Measurements from ENCODE around the gene PSMB10.

DNA sequence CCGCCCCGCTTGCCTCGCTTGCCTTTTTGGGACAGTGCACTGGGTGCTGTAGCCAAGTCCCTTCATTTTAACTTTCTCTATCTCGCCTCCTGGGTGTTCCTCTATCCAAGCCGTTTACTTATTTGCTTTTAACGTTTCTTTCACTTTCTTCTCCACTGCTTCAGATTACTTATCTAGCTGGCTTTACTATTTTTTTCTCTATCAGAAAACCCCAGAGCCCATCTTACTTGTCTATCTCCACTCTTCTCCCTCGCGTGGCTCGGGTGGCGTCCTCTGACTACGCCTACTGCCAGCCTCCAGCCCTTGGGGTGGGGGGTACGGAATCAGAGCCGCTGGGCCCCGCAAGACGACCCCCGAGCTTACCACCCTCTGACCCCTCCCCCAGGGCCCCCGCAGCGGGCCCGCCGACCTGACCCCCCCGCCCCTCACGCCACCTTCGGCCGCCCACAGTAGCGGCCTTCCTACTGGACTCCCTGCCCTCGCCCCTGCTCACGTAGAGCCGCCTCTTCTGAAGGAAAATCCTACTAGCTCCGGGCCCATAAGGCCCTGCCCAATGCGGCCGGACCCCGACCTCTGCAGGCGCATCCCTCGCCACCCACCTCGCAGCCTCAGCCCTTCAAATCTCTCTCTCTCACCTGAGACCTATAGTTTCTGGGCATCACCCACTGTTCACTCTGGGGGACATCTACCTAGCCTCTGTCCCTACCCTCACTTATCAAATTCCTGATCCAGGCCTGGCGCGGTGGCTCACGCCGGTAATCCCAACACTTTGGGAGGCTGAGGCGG lies 32.8 kb upstream of the PSMB10 start:
- TF ChIP-seq, protein P1, sequence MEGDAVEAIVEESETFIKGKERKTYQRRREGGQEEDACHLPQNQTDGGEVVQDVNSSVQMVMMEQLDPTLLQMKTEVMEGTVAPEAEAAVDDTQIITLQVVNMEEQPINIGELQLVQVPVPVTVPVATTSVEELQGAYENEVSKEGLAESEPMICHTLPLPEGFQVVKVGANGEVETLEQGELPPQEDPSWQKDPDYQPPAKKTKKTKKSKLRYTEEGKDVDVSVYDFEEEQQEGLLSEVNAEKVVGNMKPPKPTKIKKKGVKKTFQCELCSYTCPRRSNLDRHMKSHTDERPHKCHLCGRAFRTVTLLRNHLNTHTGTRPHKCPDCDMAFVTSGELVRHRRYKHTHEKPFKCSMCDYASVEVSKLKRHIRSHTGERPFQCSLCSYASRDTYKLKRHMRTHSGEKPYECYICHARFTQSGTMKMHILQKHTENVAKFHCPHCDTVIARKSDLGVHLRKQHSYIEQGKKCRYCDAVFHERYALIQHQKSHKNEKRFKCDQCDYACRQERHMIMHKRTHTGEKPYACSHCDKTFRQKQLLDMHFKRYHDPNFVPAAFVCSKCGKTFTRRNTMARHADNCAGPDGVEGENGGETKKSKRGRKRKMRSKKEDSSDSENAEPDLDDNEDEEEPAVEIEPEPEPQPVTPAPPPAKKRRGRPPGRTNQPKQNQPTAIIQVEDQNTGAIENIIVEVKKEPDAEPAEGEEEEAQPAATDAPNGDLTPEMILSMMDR (IDR thresholded peaks at IDR 0.05) = no peak
- no peak for TF ChIP-seq POLR2A (IDR thresholded peaks at IDR 0.05)

Measured in body of pancreas (tissue), 4 donors.